A673 (cell line): ENCODE measurements around the gene PHEX.

ENCODE experiments used
- EZH2 ChIP-seq: fragments of 200-600 bp; sonication (generic); IDR thresholded peaks from 2 replicates; pipeline ENCODE4 v1.6.1; 2017; ENCODE audit warnings: borderline replicate concordance, low read depth, mild to moderate bottlenecking, mixed read lengths, antibody characterized with exemption, low read length; ENCODE audit not compliant: poor library complexity, severe bottlenecking
- TF ChIP-seq, protein P1 (sequence below): fragments of 300-800, 200-600 bp; sonication (generic); conservative IDR thresholded peaks from 2 replicates; pipeline ENCODE4 v1.5.1; 2017; ENCODE audit warnings: low read depth, mild to moderate bottlenecking, antibody characterized with exemption, low read length, moderate library complexity, mixed read lengths

DNA sequence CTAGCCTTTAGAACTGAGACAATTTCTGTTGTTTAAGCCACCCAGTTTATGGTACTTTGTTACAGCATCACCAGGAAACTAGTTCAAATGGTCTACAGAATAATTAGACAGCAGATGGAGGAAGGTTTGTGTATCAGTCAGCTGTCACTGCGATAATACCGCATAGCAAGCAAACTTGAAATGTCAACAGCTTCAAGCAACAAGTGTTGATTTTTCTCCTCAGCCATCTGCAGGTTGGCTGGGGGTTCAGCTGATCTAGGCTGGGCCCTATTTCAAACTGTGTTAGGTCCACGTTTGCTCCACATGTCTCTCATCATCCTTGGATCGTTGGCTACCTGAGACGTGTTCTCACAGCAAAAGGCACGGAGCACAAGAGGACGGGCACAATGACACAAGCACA, 19.2 kb upstream of the PHEX start:
- TF ChIP-seq, protein P1, sequence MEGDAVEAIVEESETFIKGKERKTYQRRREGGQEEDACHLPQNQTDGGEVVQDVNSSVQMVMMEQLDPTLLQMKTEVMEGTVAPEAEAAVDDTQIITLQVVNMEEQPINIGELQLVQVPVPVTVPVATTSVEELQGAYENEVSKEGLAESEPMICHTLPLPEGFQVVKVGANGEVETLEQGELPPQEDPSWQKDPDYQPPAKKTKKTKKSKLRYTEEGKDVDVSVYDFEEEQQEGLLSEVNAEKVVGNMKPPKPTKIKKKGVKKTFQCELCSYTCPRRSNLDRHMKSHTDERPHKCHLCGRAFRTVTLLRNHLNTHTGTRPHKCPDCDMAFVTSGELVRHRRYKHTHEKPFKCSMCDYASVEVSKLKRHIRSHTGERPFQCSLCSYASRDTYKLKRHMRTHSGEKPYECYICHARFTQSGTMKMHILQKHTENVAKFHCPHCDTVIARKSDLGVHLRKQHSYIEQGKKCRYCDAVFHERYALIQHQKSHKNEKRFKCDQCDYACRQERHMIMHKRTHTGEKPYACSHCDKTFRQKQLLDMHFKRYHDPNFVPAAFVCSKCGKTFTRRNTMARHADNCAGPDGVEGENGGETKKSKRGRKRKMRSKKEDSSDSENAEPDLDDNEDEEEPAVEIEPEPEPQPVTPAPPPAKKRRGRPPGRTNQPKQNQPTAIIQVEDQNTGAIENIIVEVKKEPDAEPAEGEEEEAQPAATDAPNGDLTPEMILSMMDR, result no peak
- no peak for TF ChIP-seq EZH2
